GM10266 (cell line): ENCODE results near the gene POMGNT2.
"Not testable (repeated sequence)": the region's sequence is repeated elsewhere in the genome, so short reads cannot be mapped to it uniquely, and the experiment has no call there.

Experiments
- DNase-seq: peaks from one replicate; pipeline ENCODE4 v3.0.0; 2012; ENCODE audit errors: extremely low spot score
- CTCF ChIP-seq: IDR thresholded peaks from 2 replicates; pipeline ENCODE4 v1.5.1; 2012; ENCODE audit warnings: mild to moderate bottlenecking, low read depth; ENCODE audit not compliant: control insufficient read depth, insufficient read depth; ENCODE audit errors: missing control alignments

Gene POMGNT2

GRCh38 chr3:43055806-43056770 lies 49.8 kb downstream of the POMGNT2 start:
- no peak for DNase-seq
- no peak for TF ChIP-seq CTCF

- no peak for DNase-seq
- TF ChIP-seq CTCF, result no peak
Observed at GRCh38 chr3:43055393-43055792, 50.5 kb downstream of the POMGNT2 start.

GRCh38 chr3:43054754-43055153 lies 51.1 kb downstream of the POMGNT2 start:
- no peak for TF ChIP-seq CTCF
- DNase-seq, result no peak

- no peak for DNase-seq
- TF ChIP-seq CTCF, result no peak
Observed at GRCh38 chr3:43053291-43053690, 52.6 kb downstream of the POMGNT2 start.

- no peak for TF ChIP-seq CTCF
Observed at GRCh38 chr3:43048470-43048869, 57.4 kb downstream of the POMGNT2 start.

GRCh38 chr3:43046583-43046982 lies 59.3 kb downstream of the POMGNT2 start:
- no peak for TF ChIP-seq CTCF
- DNase-seq, result no peak

More at GRCh38 chr3:43048470-43048869, 57.4 kb downstream of the POMGNT2 start:
- no peak for DNase-seq

- DNase-seq, result not testable (repeated sequence)
Observed at GRCh38 chr3:43045079-43045478, 60.8 kb downstream of the POMGNT2 start.
